Stimulated activated CD8-positive, alpha-beta memory T cell treated with anti-CD3 and anti-CD28 coated beads, Interleukin-2, amount 100 ng/mL, for 1 hour (primary cell): ENCODE results near the gene SPOCK2.

Source experiments
- DNase-seq, 2 donors: peaks; one replicate each; pipeline ENCODE4 v3.0.0-alpha.2; 2020; ENCODE audit warnings: low read depth in 2 of 2

Gene SPOCK2

GRCh38 chr10:72058347-72058898 lies 29.9 kb downstream of the SPOCK2 start:
- DNase-seq = no peak

DNA sequence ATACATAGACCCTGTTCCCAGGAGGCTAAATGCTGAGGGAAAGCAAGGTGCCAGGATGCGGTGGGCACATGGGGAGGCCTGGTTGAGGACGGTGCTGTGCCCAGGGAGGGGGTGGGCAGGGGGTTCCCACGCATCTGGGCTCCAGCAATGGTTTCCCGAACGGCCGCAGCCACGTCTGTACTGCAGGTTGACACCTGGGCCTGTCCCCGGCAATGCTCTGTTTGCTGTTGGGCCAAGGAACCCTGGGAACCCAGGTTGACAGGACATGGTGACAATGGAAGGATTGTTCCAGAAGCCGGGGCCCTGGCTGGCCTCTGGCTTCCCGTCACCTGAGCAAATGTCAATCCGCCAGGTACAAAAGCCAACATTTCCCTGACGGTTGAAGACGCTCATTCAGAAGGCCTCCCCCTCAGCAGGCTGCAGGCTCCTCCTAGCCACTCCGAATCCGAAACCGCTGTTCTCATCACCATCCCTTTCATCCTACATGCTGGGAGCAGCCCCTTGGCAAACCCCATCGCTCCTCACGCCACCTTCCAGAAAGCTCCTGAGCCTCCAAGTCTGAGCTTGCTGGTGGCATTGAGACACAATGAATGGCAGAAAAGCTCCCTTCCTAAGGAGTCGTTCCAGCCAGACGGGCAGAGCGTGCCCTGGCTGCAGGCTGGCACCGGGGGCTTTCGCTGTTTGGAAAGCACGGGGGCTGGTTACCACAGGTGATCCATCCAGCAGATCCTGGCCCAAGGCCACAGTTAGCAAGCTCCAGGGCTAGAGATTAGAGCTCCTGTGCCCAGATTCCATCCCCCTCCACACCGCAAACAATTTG lies 31.2 kb downstream of the SPOCK2 start:
- no peak for DNase-seq

GRCh38 chr10:72056113-72056512 lies 32.2 kb downstream of the SPOCK2 start:
- DNase-seq = no peak

- DNase-seq = no peak
These were observed 34.7 kb downstream of the SPOCK2 start for GRCh38 chr10:72053690-72054089.

- no peak for DNase-seq
These were observed 37.5 kb downstream of the SPOCK2 start for GRCh38 chr10:72050873-72051272.

- DNase-seq = no peak
These were observed 38.2 kb downstream of the SPOCK2 start for GRCh38 chr10:72049969-72050781.

GRCh38 chr10:72049472-72049871 lies 38.9 kb downstream of the SPOCK2 start:
- DNase-seq = no peak

GRCh38 chr10:72048450-72049124 lies 39.8 kb downstream of the SPOCK2 start:
- DNase-seq = peak; percentile 74 to 87

DNA sequence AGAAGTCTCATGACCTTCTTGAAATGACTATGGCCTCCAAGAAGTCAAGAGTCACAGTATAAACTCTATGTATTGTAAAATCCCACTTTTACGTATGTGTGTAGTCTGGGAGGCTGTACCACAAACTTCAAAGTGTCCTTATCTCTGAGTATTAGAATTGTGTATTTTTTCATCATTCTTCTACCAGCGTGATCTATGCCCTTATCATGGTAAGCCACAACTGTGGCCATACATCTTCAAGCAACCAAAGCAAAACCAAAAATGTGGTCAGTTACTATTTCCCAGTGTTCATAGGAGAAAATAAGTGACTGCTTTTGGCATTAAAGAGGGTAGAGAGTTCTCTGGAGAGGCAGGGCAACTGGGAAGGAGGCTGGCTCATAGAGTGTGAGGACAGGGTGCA lies 42.8 kb downstream of the SPOCK2 start:
- DNase-seq = no peak

- DNase-seq = no peak
These were observed 43.8 kb downstream of the SPOCK2 start for GRCh38 chr10:72044417-72045041.

- DNase-seq = no peak
These were observed 45.1 kb downstream of the SPOCK2 start for GRCh38 chr10:72043016-72043834.

DNA sequence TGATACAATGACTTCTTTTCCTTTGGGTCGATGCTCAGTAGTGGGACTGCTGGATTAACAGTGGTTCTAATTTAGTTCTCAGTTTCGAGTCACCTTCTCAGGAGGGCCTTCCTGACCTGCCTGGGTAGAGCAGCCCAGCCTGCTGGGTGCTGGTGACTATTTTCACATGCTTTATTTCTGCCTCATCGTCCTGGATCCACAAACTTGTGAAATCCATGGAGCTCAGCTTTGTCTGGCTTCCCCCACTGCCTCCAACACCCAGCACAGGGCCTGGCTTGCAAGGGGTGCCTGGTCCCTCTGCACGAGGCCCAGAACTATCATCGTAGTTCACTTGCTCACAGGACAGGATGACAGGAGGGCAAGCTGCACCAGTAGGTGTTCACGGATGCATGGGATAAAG lies 46.9 kb downstream of the SPOCK2 start:
- no peak for DNase-seq

GRCh38 chr10:72039377-72039776 lies 49.0 kb downstream of the SPOCK2 start:
- DNase-seq = no peak

DNA sequence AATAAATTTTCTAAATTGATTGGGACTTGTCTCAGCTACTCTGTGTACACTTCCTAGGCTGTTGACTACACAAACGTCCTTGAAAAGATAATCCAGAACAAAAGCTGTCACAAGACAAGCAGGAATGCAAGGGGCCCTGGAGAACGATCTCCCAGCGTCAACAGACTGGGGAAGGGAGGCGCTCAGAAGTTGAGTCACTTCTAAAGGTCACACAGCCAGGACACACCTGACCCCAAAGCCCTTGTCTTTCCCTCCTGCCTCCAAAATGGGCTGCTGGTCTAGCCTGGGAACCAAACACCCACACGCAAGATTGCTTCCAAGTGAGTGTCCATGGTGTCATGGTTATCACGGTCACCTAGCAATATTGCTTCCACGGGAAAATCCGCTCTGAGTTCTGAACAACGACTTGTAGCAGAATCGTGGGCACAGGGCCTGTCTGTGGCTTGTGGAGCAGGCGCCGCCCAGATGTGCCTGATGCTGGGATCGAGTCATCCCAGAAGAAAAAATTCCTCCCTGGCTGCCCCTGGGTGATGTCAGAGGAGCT lies 49.8 kb downstream of the SPOCK2 start:
- no peak for DNase-seq

DNA sequence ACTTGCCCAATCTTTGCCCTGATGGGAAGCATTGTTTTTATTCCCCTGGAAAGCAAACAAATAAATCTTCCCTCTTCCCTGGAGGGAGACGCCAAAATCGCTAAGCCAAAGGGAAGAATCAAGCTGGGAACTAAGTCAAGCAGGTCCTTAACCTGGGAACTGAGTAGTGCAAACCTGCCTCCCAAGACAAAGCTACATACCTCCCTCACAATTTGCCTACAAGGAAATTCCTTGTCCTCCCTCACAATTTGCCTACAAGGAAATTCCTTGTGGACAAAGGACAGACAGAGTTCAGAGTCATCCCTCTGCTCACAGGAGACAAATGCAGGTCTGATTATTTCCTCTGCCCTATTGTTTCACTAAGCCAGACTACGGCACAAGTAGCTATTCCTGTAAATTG lies 50.5 kb downstream of the SPOCK2 start:
- DNase-seq = no peak

DNA sequence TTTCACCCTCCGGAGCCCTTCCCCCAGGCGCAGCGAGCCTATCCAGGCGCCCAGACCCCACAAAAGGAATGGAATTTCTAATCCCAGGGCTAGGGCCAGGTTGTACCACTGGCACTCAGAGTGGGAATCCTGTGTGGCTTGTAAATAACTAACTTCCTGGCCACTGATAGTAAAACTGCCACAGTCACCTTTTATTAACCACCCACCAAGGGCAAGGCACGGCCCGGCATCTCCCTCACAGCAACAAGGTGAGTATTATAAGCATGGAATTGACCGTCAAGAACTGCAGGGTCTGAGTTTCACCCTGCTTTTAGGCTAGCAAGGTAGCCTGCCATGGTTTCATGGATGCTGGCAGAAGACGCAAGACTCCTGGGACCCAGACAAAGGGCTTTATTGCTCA lies 51.1 kb downstream of the SPOCK2 start:
- DNase-seq = no peak

GRCh38 chr10:72035252-72035887 lies 53.0 kb downstream of the SPOCK2 start:
- no peak for DNase-seq

- no peak for DNase-seq
These were observed 53.6 kb downstream of the SPOCK2 start for GRCh38 chr10:72034761-72035160.

DNA sequence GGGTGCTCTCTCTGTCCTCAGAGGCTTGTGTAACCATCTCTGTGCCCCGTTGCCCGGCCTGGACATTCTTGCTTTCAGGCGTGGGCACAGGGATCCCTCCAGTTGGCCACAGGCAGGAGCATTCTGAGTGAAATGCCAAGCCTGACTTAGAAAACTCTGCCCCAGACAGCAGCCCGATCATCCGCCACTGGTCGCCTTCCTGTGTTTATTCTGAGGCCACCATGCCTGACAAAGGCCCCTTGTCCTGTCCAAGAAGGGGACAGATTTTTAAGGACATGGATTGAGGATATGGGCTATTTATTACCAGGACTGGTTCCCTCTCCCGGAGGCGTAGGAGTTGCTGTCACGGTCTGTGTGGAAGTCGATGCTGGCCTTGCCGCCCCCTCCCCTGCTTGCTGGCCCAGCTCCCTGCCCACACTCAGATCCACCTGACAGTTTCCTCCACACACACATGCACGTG lies 54.3 kb downstream of the SPOCK2 start:
- no peak for DNase-seq
